GM12892 (cell line): ENCODE data around the gene LGALS9.
A peak's percentile ranks its signal among the peaks of the same experiment; 100 is the strongest.
"Not testable (repeated sequence)": the region's sequence is repeated elsewhere in the genome, so short reads cannot be mapped to it uniquely, and the experiment has no call there.

Source experiments
- DNase-seq: peaks from one replicate; pipeline ENCODE4 v3.0.0; 2011; ENCODE audit not compliant: insufficient read length
- FAIRE-seq: peaks from 2 replicates; lab custom pipeline; 2011; peaks lifted over from hg19 to GRCh38; lab: Jason Lieb, UNC
- POLR2A ChIP-seq: IDR thresholded peaks from 2 replicates; pipeline ENCODE4 v1.6.1; 2011; ENCODE audit warnings: low read depth, low read length, control low read depth
- POLR2AphosphoS5 ChIP-seq: IDR thresholded peaks from 2 replicates; pipeline ENCODE4 v1.6.1; 2011; ENCODE audit warnings: low read depth, low read length, control low read depth
- TAF1 ChIP-seq: IDR thresholded peaks from 2 replicates; pipeline ENCODE4 v1.6.1; 2011; ENCODE audit warnings: low read depth, mild to moderate bottlenecking, control low read depth, low read length, borderline replicate concordance

The LGALS9 gene

GRCh38 chr17:27650836-27651235 is 19.8 kb downstream of the LGALS9 start:
- no peak for FAIRE-seq
- DNase-seq: no peak
- TF ChIP-seq POLR2A: no peak
- TF ChIP-seq POLR2AphosphoS5: no peak
- no peak for TF ChIP-seq TAF1

- TF ChIP-seq POLR2A (no peak), POLR2AphosphoS5 (no peak), TAF1 (no peak)
- DNase-seq (no peak), FAIRE-seq (peak; percentile 87)
Observed at GRCh38 chr17:27651411-27652345, 20.7 kb downstream of the LGALS9 start.

GRCh38 chr17:27653449-27653971 is 22.5 kb downstream of the LGALS9 start:
- FAIRE-seq, DNase-seq: not testable (repeated sequence)

- TF ChIP-seq POLR2AphosphoS5 (no peak), TAF1 (no peak), POLR2A (no peak)
- DNase-seq (no peak), FAIRE-seq (no peak)
Observed at GRCh38 chr17:27654136-27654535, 23.1 kb downstream of the LGALS9 start.

- FAIRE-seq: peak; percentile 51
- TF ChIP-seq POLR2AphosphoS5: no peak
- TF ChIP-seq POLR2A: no peak
- TF ChIP-seq TAF1: no peak
- peak; percentile 89 for DNase-seq
Observed at GRCh38 chr17:27654654-27655524, 23.9 kb downstream of the LGALS9 start.

- DNase-seq, FAIRE-seq: not testable (repeated sequence)
Observed at GRCh38 chr17:27655525-27656111, 24.6 kb downstream of the LGALS9 start.

- not testable (repeated sequence) for FAIRE-seq, DNase-seq
Observed at GRCh38 chr17:27656620-27657019, 25.6 kb downstream of the LGALS9 start.

GRCh38 chr17:27657620-27658019 is 26.6 kb downstream of the LGALS9 start:
- DNase-seq (no peak), FAIRE-seq (no peak)
- TF ChIP-seq TAF1: no peak
- no peak for TF ChIP-seq POLR2AphosphoS5
- no peak for TF ChIP-seq POLR2A

GRCh38 chr17:27659683-27660082 is 28.7 kb downstream of the LGALS9 start:
- TF ChIP-seq TAF1 (no peak), POLR2AphosphoS5 (no peak), POLR2A (no peak)
- FAIRE-seq (no peak), DNase-seq (no peak)

- FAIRE-seq (no peak), DNase-seq (no peak)
- TF ChIP-seq TAF1: no peak
- no peak for TF ChIP-seq POLR2A
- no peak for TF ChIP-seq POLR2AphosphoS5
Observed at GRCh38 chr17:27660436-27660835, 29.4 kb downstream of the LGALS9 start.

- DNase-seq (no peak), FAIRE-seq (no peak)
- TF ChIP-seq POLR2A: no peak
- no peak for TF ChIP-seq TAF1
- no peak for TF ChIP-seq POLR2AphosphoS5
Observed at GRCh38 chr17:27663936-27664605, 33.1 kb downstream of the LGALS9 start.

- no peak for DNase-seq
- no peak for FAIRE-seq
- no peak for TF ChIP-seq POLR2AphosphoS5
- no peak for TF ChIP-seq TAF1
Observed at GRCh38 chr17:27664606-27664965, 33.6 kb downstream of the LGALS9 start.
